HG03045 (cell line): ENCODE results near the gene GTF3C5.
A peak's percentile ranks its signal among the peaks of the same experiment; 100 is the strongest.
"Not testable (repeated sequence)": the region's sequence is repeated elsewhere in the genome, so short reads cannot be mapped to it uniquely, and the experiment has no call there.

Experiments used
- ATAC-seq: cut with Tn5 transposase; IDR thresholded peaks from one replicate; pipeline ENCODE4 v1.9.1; 2021; ENCODE audit warnings: mild to moderate bottlenecking, moderate library complexity; ENCODE audit not compliant: unreplicated experiment

Gene GTF3C5

DNA sequence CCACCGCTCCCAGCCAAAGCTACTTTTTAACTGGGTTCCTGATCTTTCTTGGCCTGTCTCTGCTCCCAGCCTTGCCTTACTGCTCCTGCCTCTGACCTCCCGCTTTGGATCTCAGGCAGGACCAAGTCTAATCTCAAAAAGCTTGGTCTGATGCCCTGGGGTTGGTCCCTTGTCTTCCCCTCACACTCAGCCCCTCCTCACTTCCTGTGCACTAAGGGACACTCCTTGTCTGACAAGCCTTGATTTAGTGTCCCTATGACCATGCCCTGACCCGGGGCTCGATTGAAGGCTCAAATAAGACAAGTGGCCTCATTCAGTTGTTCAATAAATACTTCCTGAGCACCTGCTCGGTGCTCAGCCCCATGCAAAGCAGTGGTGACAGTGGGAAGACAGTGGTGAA, 3.7 kb upstream of the GTF3C5 start:
- ATAC-seq: no peak

DNA sequence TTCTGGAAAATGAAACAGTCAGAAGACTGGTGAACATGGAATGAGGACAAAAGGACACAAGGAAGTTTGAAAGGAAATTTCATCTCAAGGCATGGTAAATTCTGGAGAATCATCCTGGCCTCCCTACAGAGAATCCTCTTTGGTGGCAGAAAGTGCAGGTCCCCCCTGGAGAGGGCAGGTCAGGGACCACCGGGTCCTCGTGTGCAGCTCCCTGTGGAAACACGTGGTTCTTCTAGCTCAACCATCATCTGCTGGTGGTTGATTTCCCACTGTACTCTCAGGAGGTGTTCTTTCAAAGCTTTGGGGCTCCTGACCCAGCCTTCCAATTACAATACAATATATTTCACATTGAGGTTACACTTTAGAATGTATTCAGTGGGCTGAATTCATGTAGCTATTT, 2.6 kb upstream of the GTF3C5 start:
- no peak for ATAC-seq

DNA sequence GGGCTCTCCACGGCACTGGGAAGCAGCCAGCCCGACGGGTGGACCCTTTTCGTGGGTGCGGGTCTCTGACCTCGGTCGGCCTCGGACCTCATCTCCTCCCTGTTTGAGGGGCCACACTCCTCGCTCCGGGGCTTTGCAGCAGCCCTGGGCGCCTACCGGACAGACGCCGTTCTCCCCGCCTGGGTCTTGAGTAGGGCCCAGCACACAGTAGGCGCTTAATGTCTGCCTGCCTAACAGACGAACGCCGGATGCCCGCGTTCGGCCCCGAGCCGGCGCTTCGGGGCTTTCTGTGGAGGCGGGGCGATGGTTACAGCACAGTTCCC, 842 bp upstream of the GTF3C5 start:
- ATAC-seq: peak; percentile 22

DNA sequence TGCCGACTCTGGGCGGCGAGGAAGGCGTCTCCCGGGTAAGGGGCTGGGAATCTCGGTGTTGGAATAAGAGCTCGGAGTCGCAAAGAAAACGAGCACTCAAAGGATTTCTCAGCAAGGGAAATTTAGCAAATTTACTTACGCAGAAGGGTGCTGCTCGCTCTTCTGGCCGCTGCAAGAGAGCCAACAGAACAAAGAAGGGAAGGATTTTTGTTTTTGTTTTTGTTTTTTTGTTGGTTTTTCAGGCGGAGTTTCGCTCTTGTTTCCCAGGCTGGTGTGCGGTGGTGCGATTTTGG, 279 bp downstream of the GTF3C5 start:
- ATAC-seq: no peak

DNA sequence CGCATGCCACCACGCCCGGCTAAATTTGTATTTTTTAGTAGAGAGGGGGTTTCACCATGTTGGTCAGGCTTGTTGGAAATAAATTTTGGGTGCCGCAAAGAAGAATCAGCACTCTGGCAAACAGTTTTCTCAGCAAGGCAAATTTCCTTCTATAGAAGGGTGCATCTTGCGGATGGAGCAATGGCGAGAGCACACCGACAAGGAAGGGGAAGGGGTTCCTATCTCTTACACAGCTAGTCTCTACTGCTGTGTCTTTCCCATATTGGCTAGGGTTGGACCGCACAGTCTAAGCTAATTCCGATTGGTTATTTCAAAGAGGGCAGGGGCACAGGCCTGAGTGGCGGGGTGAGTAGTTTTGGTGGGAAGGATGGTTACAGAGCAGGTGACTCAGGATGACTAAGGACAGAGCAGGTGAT, 707 bp downstream of the GTF3C5 start:
- ATAC-seq: no peak

DNA sequence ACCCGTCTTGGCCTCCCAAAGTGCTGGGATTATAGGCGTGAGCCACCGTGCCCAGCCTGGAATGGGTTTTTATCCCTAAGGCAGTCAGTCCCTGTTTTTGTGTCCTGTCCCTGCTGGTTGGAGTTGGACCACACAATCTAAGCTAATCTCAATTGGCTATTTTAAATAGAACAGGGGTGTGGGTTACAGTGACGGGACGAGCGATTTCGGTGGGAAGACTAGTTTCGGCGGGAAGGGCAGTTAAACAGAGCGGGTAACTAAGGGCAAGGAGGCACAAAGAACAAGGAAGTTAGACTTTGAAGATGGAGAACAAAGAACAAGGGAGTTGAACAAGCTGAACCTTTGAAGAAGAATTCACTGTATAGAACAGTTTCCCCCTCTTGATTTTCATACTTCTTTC, 1.4 kb downstream of the GTF3C5 start:
- ATAC-seq: no peak

DNA sequence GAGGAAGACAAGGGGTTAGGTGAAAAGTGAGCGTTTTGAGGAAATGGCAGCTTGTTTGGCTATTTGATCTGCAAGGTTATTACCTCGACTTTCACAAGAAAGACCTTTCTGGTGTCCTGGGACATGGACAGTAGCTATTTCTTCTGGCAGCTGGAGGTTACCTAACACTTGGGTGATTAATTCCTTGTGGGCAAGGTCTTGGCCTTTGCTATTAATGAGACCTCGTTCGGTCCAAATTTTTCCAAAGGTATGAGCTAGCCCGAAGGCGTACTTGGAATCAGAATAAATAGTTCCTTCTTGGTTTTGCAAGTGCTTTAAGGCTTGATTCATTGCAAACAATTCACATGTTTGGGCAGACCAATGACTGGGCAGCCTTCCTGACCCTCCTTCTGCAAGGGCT, 4.9 kb downstream of the GTF3C5 start:
- ATAC-seq: no peak

DNA sequence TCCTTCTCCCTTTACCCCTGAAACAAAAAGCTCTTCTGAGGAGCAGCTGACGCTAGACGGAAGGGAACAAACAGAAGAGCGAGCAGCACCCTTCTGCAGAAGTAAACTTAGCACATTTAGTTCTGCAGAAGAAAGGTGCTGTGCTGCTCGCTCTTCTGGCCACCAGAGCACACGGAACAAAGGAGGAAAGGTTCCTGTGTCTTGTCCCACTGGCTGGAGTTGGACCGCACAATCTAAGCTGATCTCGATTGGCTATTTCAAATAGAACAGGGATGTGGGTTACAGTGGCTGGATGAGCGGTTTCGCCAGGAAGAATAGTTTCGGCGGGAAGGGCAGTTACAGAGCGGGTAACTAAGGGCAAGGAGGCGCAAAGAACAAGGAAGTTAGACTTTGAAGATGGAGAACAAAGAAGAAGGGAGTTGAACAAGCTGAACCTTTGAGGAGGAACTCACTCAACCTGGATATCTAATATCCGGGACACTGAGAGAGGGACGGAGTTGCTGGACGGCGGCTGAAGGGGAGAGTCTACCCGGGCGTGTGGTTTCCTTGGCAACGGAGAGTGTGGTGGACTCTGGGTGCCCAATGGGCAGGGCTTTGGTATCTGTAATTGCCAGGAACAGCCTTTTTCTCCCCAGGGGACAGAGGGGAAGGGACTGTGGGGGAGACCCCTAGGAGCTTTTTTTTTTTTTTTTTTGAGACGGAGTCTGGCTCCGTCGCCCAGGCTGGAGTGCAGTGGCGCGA, 7.1 kb downstream of the GTF3C5 start:
- ATAC-seq: no peak

DNA sequence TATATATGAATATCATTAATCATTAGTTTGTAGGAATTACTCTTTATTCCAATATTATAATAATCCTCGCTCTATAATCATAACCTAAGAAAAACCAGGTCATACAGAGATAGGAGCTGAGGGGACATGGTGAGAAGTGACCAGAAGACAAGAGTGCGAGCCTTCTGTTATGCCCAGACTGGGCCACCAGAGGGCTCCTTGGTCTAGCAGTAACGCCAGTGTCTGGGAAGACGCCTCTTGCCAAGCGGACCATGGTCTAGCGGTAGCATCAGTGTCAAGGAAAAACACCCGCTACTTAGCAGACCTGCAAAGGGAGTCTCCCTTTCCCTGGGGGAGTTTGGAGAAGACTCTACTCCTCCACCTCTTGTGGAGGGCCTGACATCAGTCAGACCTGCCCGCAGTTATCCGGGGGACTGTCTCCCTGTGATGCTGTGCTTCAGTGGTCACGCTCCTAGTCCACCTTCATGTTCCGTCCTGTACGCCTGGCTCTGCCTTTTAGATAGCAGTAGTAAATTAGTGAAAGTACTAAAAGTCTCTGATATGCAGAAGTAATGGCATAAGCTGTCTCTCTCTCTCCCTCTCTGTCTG, 10.2 kb downstream of the GTF3C5 start:
- ATAC-seq: not testable (repeated sequence)

DNA sequence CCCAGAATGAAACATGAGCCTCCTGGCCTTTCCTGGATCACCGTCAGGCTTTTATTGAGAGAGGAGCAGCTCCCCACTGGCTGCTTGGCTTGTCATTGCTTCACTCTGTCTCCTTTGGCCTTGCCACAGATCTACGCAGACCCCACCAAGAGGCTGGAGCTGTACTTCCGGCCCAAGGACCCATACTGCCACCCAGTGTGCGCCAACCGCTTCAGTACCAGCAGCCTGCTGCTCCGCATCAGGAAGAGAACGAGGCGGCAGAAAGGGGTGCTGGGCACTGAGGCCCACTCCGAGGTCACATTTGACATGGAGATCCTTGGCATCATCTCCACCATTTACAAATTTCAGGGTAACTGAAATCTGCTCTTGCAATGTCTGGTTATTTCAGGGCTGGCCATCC, 11.2 kb downstream of the GTF3C5 start:
- ATAC-seq: no peak

DNA sequence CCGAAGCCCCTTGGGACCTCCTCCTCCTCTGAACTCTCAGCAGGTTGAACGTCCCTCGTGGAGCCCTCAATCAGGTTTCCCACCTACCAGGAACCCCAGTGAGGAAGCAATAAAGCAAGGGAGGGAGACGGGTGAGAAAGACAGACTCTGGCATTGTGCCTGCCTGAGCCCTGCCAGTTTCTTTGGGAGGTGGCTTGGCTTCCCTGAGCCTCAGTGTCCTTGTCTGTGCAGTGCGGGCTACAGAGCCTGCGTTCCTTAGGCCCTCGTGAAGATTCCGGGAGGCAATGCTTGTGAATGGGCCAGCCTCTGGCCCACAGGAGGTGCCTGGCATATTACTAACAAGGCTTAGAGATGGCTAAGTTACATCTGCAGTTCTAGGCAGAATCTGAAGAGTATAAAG, 11.9 kb downstream of the GTF3C5 start:
- ATAC-seq: no peak

DNA sequence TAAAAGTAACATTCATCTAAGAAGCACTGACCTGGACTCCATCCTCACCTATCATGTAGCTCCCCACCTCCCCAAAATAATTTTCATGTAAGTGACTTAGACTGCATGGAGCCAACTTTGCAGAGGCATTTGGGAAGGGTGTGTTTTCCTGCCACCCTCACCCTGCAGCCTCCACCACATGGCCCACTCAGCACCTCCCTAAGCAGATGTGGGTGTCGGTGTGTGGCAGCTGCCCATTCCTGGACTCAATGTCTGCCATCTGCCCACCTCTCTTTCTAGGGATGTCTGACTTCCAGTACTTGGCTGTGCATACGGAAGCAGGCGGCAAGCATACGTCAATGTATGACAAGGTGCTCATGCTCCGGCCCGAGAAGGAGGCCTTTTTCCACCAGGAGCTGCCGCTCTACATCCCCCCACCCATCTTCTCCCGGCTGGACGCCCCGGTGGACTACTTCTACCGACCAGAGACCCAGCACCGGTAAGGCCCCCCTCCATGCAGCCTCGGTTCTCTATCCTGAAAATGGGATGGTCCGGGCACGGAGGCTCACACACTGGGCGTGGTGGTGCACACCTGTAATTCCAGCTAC, 12.7 kb downstream of the GTF3C5 start:
- no peak for ATAC-seq

DNA sequence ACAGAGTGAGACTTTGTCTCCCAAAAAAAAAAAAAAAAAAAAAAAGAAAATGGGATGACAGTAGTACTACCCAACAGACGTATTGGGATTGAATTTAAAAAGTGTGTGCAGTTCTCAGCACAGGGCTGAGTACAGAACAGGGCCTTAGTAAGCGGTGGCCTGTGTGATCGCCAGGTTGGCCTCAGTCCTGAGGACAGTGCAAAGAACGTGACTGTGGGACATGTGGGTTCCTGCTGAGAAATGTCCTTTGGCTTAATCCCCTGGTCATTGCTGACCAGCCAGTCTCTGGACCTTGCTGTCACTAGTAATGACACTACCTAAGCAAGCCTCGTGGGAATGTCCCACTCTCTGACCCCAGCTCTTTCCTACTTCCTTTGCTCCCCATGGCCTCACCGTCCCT, 13.3 kb downstream of the GTF3C5 start:
- ATAC-seq: no peak

DNA sequence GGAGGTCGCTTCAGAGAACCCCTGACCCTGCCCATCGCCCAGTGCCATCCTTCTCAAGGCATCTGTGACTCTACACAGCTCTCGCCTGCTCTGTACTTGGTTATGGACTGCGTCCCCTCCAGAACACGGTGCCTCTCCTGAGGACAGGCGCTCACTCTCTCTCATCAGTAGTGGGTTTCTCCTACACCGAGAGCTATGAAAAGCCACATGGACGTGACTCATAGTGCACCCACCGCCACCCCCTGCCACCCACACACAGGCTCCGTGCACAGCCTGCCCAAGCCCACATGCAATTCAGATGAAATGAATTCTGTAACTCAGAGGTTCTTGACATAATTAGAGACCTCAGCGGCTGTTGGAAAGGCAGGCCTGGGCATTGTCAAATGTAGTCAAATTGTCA, 13.9 kb downstream of the GTF3C5 start:
- ATAC-seq: no peak

DNA sequence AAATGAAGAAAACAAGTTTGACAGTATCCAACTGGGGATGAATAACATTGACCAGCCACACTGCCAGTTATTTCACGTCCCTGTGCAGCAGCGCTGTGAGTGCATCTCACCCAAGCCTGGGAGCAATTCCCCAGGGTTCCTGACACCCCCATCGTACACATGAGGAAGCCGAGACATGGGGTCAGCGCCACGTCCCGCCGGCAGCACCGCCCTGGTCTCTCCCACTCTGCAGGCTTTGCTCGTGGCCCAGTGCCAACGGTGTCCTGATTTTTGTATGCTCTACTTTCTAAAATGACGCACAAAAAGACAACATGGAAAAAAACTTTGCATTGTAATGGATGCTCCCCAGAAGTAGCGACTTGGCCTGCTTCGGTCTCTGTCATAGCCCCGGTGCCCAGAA, 14.3 kb downstream of the GTF3C5 start:
- no peak for ATAC-seq

DNA sequence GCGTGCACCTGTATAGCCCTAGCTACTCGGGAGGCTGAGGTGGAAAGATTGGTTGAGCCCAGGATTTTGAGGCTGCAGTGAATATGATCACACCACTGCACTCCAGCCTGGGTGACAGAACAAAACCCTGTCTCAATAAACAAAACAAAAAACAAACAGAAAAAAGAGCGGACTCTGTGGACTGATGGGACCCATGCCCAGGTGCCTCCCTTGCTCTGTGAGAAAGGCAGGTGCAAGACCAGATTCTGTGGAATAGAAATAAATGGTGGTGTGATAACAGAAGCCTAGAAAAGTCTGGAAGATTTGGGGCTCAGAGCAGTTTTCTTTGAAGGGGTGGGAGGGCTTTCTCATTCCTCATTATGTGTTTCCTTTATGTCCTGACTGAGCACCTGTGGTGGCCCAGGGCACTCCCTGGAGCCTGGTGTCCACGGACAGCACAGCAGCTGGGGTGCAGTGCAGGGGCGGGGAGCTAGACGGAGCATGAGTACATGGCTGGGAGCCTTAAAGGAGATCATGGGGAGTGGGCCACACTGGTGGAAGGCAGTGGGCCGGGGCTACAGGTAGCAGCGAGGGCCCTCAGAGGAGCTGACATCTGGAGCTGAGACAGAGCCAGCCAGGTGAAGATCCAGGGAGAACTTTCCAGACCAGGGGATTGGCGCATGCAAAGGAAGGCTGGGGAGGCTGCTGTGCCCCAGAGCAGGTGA, 15.6 kb downstream of the GTF3C5 start:
- no peak for ATAC-seq

DNA sequence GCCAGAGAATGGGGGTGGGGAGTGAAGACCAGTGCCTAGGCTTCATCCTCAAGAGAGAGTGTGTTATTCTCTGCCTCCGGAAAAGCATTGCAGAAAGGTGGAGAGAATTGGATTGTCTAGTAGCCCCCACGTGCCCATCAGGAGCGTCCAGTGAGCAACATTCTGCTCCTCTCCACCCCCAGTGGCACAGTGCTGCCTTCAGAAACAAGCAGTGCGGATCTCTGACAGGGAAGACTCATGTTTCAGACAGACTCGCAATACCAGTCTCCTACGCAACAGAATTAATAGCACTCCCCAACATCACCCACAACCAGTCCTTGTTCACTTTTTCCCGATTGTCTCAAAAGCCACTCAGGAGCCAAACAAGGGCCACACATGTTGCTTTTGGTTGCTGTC, 16.1 kb downstream of the GTF3C5 start:
- ATAC-seq: no peak

DNA sequence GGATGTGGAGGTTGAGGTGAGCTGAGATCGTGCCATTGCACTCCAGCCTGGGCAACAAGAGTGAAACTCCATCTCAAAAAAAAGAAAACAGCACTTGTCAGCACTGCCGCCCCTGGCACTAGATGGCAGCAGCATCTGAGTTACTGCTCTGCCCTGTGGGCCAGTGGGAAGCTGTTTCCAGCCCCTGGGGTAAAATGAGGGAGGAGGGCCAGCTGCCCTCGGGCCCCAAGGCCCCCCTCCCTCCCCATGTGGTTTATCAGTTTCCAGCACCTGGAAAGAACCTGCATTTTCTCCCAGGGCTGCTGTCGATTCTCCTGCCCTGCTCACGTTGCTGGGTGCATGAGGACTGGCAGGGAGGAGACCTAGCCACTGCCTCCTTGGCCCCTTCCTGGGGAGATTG, 17.8 kb downstream of the GTF3C5 start:
- no peak for ATAC-seq

DNA sequence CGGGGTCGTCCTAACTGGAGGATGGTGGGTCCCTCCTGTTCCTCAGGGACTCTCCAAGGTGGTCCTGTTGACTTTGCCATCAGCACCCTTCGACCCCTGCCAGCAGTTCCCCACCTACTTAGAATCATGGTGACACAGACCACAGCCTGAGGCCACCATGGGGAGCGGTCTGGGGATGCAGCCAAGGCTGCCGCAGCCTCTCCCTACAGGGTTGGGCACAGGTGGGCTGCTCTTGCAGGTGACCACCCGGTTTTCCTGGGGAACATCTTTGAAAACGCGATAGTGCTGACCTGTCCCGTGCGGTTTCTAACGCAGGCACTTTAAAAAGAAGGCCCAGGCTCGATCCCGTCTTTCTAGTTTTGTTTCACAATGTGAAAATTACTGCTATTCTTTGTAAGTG, 18.2 kb downstream of the GTF3C5 start:
- no peak for ATAC-seq

DNA sequence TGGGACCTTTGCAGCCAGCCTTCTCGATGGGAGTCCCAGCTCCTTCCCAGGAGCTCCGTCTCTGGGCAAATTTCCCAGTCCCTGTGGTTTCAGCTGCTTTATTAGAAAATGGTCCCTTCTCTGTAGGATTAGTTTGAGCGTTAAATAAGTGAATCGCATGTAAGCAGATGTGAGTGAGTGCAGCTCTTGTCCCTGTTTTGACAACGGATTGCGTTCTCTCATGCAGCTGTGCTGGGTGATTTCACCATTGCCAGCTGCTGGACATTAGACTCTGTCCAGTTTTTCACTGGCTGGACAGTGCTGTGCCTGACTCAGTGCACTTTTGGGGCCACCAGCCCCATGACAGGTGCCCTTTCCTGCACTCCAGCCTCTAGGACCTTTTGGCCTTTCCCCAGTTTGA, 19.3 kb downstream of the GTF3C5 start:
- ATAC-seq: no peak

DNA sequence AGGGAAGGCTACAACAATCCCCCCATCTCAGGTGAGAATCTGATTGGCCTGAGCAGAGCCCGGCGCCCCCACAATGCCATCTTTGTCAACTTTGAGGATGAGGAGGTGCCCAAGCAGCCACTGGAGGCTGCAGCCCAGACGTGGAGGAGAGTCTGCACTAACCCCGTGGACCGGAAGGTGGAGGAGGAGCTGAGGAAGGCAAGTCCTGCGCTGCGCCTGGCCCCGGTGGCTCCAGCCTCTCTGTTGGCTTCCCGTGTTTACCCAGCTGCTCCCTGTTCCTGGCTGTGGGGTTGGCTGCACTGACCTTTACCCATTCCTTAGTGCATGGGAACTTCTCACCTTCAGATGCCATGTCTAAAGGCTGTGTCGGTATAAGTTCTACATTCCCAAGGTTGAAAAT, 20.0 kb downstream of the GTF3C5 start:
- no peak for ATAC-seq

DNA sequence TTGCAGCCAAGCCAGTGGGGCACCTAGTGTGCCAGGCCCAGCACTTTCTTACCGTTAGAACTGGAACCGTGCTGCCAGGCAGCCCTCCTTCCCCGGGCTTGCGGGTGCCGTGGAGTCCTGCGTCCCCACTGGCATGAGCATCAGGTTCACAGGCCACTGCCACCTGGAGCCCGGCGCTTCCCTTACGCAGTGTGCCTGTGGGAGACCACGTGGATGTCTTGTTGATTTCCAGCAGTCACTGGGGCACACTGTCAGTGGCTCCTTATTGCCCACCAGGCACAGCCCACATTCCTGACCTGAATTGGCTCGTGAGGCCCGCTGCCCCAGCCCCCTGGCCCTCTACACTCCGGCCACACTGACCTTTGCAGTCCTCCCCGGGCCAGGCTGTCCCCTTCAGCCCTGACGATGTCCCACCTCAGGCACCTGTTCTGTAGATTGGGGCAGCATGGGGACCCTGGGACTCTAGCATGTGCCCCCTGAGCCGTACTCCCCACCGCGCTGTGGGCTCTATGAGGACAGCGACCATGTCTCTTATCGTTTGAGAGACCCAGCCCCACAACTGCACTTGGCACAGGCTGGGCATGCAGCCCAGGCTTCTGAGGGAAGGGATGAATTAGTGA, 20.6 kb downstream of the GTF3C5 start:
- ATAC-seq: no peak
